ENCODE results near the gene ADSS1.

Gene ADSS1

GRCh38 chr14:104731320-104732294 lies 7.6 kb downstream of the ADSS1 start:
- no peak for DNase-seq

- peak in 17 of 51 donors; percentile 16 to 71 (median 30) for DNase-seq
These were observed 8.4 kb downstream of the ADSS1 start for GRCh38 chr14:104732355-104732804.

DNA sequence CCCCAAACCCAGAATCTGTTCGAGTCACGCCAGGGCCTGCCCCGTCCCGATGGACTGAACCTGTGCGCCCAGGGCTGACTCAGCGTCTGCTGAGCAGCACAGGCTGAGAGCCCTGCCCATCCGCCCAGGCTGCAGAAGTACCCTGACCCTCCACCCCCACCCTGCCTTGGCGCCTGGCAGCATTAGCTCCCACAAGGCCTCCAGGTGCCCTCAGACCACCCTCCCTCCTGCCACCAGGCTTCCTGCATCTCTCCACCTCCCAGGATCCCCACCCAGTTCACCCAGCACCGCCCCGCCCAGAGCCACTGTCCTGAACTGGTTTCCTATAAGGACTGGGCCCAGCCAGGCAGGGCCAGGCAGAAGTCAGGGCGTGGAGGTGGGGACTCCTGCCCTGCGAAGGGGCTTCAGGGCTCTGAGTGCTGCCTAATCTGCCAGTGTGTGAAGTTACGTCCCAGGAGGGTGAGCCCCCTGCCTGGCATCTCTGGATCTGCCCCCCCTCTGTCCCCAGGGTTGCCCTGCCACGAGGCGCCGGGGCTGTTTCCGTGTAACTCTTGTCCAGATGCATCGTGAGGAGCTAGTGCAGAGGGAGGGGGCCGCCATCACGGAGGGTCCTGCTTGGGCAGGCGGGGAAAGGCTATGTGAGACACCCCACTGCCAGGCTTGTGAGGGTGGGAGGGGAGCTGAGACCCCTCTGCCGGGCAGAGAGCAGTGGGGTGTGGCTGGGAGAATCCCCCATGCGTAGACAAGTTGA lies 9.1 kb downstream of the ADSS1 start:
- DNase-seq: no peak

- DNase-seq: no peak
These were observed 10.1 kb downstream of the ADSS1 start for GRCh38 chr14:104734051-104734587.

DNA sequence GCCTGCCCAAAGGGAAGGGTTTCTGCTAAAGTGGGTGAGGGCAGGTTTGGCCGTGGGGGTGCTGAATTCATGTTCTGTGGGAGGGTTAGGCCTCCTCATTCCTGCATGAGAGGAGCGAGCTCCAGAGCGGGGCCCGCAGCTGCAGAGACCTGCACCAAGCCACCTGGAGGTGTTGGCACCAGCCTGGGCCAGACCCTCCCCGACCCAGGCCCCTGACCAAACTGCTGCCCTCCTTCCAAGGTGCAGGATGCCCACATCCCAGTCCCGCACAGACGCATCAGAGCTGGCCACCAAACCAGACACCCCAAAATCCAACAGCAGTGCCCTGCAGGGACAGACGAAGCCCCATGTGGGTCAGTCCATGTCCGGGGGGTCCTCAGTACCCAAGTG lies 10.6 kb downstream of the ADSS1 start:
- no peak for DNase-seq

DNA sequence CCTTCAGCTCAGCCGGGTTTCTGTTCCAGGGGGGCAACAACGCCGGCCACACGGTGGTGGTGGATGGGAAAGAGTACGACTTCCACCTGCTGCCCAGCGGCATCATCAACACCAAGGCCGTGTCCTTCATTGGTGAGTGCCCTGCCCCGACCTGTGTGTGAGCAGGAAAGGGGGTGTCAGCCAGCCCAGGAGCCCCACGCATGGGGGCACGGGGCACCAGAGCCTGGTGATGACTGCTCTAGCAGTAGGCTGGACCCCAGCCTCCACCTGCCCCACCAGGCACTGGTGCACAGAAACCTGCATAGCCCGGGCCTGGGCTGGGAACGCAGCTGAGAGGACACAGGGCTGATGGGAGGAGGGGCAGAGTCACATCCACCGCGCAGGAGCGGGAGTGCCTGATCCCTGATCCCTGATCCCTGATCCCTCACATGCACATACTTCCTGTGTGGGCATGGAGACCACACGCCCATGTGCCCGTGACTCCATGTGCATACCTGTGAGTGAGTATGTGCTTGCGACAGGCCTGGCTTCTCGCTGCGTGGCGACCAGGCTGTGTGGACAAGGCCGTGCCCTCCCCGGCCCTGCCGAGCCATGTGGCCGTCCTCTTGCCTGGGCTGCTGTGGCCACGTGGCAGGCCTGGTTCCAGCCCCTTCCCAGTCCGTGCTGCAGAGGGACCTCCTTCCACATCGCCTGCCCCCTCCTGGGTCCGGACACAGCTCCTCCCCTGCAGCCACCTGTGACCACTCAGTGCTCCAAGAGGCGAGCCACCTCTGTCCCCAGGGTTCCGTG lies 11.2 kb downstream of the ADSS1 start:
- no peak for DNase-seq

- peak in 45 of 51 donors; percentile 27 to 94 (median 66) for DNase-seq
These were observed 12.0 kb downstream of the ADSS1 start for GRCh38 chr14:104735830-104736642.

GRCh38 chr14:104738375-104739019 lies 14.5 kb downstream of the ADSS1 start:
- DNase-seq: no peak

- no peak for DNase-seq
These were observed 15.0 kb downstream of the ADSS1 start for GRCh38 chr14:104739026-104739425.

DNA sequence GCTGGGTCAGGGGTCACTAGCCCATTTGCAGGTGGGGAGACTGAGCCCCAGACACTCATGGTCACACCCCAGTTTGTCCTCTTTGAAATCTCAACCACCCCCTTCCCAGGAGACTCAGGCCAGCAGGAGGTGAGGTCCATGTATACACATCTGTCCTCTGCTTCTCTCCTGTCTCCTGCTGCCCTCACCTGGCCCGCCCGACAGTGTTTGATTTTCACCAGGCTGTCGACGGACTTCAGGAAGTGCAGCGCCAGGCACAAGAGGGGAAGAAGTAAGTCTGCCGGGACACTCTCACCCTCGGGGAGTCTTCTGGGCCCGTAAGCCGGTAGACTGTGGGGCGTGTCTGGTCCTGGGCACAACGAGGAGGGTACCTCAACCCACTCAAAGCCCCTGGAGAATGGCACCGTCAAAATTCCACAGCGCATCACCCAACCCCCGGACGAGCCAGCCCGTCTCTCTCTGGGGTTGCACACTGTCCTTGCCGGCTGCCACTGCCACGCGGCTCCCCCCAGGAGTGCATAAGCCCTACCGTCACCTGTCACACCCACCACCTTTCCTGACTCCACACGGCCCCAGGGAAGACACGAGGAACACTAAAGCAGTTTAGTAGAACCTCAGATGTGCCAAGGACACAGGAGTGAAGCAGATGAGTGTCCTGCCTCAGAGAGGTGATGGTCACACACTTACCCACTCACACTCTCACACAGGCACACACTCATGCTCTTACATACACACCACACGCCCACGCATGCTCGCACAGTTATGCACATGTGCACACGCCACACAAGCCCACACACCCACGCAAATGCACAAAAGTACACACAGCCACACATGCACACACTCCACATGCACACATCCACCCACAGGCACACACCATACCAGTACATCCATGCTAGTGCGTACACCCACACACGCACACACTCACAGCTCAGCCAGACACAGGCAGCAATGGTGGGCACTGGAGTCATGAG lies 15.8 kb downstream of the ADSS1 start:
- DNase-seq: no peak

GRCh38 chr14:104741108-104741802 lies 17.2 kb downstream of the ADSS1 start:
- no peak for DNase-seq

GRCh38 chr14:104741803-104742251 lies 17.8 kb downstream of the ADSS1 start:
- DNase-seq: no peak

- DNase-seq: no peak
These were observed 18.8 kb downstream of the ADSS1 start for GRCh38 chr14:104742586-104743455.

DNA sequence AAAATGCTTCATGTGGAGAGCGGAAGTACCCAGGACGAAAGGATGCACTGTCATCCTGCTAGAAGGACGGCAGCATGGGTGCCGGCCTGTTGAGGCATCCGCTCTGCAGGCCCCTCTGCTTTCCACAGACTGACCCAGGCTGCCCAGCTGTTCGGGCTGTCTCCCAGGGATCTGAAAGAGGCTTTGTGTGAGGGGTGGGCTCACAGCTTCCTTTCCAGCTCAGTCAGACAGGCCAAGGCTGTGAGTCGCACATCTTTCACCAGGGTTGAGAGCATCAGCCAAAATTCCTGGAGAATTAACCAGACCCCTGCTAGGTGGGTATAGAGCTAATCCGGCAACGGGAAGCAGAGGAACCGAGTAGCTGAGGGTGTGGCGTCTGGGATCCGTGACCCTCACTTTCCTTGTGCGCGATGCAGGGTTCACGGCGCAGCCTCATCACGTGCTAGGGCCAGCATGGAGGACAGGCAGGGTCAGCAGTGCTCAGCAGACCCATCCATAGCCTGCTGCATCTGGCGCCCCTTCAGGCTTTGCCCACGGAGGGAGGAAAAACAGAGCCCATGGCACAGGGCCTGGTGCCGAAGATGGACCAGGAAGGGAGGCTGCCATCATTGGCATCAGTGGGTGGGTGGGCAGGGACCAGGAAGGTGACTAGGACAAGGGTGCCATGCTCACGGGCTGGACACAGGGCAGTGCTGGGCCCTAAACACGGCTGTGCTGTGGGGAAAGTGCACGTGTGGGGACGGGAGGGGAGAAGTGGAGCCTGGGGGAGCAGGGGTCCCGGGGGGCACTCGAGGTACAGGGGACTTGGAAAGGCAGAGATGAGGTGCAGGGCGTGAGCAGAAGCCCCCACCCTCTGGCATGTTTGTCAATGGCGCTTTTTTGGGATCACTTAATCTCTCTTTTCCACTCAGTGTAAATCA lies 19.7 kb downstream of the ADSS1 start:
- peak in 13 of 51 donors; percentile 21 to 59 (median 35) for DNase-seq

- no peak for DNase-seq
These were observed 20.5 kb downstream of the ADSS1 start for GRCh38 chr14:104744484-104744883.

DNA sequence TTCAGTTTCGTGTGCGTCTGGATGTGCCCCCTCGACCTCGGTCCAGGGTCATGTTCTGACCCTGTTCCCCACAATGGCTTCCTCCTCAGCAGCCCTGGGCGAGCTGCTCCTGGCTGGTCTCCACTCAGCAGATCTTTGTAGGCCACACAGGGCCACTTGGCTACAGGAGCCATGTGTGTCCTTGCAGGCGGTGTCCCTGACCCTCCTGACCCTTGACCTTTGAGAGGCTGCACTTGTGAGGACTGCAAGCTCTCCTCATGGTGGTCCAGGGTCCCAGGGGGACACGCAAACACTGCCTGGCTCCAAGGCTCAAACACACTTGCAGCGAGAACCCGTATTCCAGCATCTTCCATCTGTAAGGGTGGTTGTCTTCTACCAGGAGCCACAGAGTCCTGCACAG lies 21.4 kb downstream of the ADSS1 start:
- no peak for DNase-seq

All from hypothalamus (tissue), 51 donors.